IPS-15b (cell line): Measurements from ENCODE around the gene MPLKIP.
"Not testable (repeated sequence)": the region's sequence is repeated elsewhere in the genome, so short reads cannot be mapped to it uniquely, and the experiment has no call there.

Source experiments
- H3K27me3 ChIP-seq: one replicate; pipeline ENCODE4 v1.6.1; 2013; ENCODE audit warnings: low read length; ENCODE audit not compliant: control insufficient read depth, insufficient read depth
- H3K36me3 ChIP-seq: one replicate; pipeline ENCODE4 v1.6.1; 2013; ENCODE audit warnings: low read length; ENCODE audit not compliant: control insufficient read depth, insufficient read depth
- H3K4me1 ChIP-seq: one replicate; pipeline ENCODE4 v1.6.1; 2013; ENCODE audit warnings: mild to moderate bottlenecking, low read length; ENCODE audit not compliant: control insufficient read depth, insufficient read depth
- H3K4me3 ChIP-seq: one replicate; pipeline ENCODE4 v1.5.1; 2013; ENCODE audit warnings: low read depth, low read length
- H3K9ac ChIP-seq: one replicate; pipeline ENCODE4 v1.6.1; 2013; ENCODE audit warnings: low read depth, mild to moderate bottlenecking, low read length
- H3K9me3 ChIP-seq: one replicate; pipeline ENCODE4 v1.6.1; 2013; ENCODE audit warnings: mild to moderate bottlenecking, low read length; ENCODE audit not compliant: control insufficient read depth, insufficient read depth

MPLKIP gene

GRCh38 chr7:40122100-40122939 lies 12.1 kb downstream of the MPLKIP start:
- H3K9ac ChIP-seq, H3K9me3 ChIP-seq, H3K4me1 ChIP-seq, H3K27me3 ChIP-seq, H3K4me3 ChIP-seq, H3K36me3 ChIP-seq: not testable (repeated sequence)

- Histone ChIP-seq H3K36me3 (no peaks in the 10 kb centered on the region), H3K4me3 (no peak overlapping the region), H3K4me1 (no peaks in the 10 kb centered on the region), H3K9ac (no peak overlapping the region), H3K9me3 (no peaks in the 10 kb centered on the region), H3K27me3 (no peaks in the 10 kb centered on the region)
Measured at GRCh38 chr7:40120020-40120419, 14.4 kb downstream of the MPLKIP start.

- H3K36me3 ChIP-seq, H3K4me1 ChIP-seq, H3K9me3 ChIP-seq, H3K9ac ChIP-seq, H3K27me3 ChIP-seq, H3K4me3 ChIP-seq: not testable (repeated sequence)
Measured at GRCh38 chr7:40118201-40118600, 16.2 kb downstream of the MPLKIP start.

GRCh38 chr7:40117199-40117598 lies 17.2 kb downstream of the MPLKIP start:
- not testable (repeated sequence) for H3K27me3 ChIP-seq, H3K9ac ChIP-seq, H3K9me3 ChIP-seq, H3K4me3 ChIP-seq, H3K36me3 ChIP-seq, H3K4me1 ChIP-seq

- H3K9ac ChIP-seq = no peak overlapping the region
- H3K4me1 ChIP-seq = no peaks in the 10 kb centered on the region
- no peaks in the 10 kb centered on the region for H3K9me3 ChIP-seq
- H3K36me3 ChIP-seq = no peaks in the 10 kb centered on the region
- no peaks in the 10 kb centered on the region for H3K27me3 ChIP-seq
- no peak overlapping the region for H3K4me3 ChIP-seq
Measured at GRCh38 chr7:40115936-40116335, 18.5 kb downstream of the MPLKIP start.

GRCh38 chr7:40105879-40106473 lies 28.4 kb downstream of the MPLKIP start:
- no peak overlapping the region for H3K9ac ChIP-seq
- H3K36me3 ChIP-seq = no peaks in the 10 kb centered on the region
- H3K4me1 ChIP-seq = no peaks in the 10 kb centered on the region

GRCh38 chr7:40102897-40103296 lies 31.5 kb downstream of the MPLKIP start:
- no peak overlapping the region for H3K4me3 ChIP-seq
- no peak overlapping the region for H3K9ac ChIP-seq
- H3K27me3 ChIP-seq = no peaks in the 10 kb centered on the region
- H3K4me1 ChIP-seq = no peaks in the 10 kb centered on the region
- H3K9me3 ChIP-seq = no peaks in the 10 kb centered on the region
- H3K36me3 ChIP-seq = no peaks in the 10 kb centered on the region

More at GRCh38 chr7:40105879-40106473, 28.4 kb downstream of the MPLKIP start:
- Histone ChIP-seq H3K4me3 (no peak overlapping the region), H3K27me3 (no peaks in the 10 kb centered on the region), H3K9me3 (no peaks in the 10 kb centered on the region)

GRCh38 chr7:40101201-40101600 lies 33.2 kb downstream of the MPLKIP start:
- no peaks in the 10 kb centered on the region for H3K27me3 ChIP-seq
- H3K36me3 ChIP-seq = no peaks in the 10 kb centered on the region
- peaks cover 3% of the 10 kb centered on the region for H3K4me1 ChIP-seq
- no peaks in the 10 kb centered on the region for H3K9me3 ChIP-seq
- no peak overlapping the region for H3K4me3 ChIP-seq
- H3K9ac ChIP-seq = no peak overlapping the region

- Histone ChIP-seq H3K9me3 (no peaks in the 10 kb centered on the region), H3K9ac (no peak overlapping the region), H3K36me3 (no peaks in the 10 kb centered on the region), H3K27me3 (no peaks in the 10 kb centered on the region), H3K4me3 (no peak overlapping the region), H3K4me1 (peaks cover 14% of the 10 kb centered on the region)
Measured at GRCh38 chr7:40099837-40100236, 34.6 kb downstream of the MPLKIP start.

GRCh38 chr7:40098810-40099209 lies 35.6 kb downstream of the MPLKIP start:
- Histone ChIP-seq H3K4me1 (peaks cover 14% of the 10 kb centered on the region), H3K4me3 (no peak overlapping the region), H3K36me3 (peaks cover 7% of the 10 kb centered on the region)

GRCh38 chr7:40097728-40098127 lies 36.7 kb downstream of the MPLKIP start:
- H3K36me3 ChIP-seq = peaks cover 11% of the 10 kb centered on the region
- H3K4me3 ChIP-seq = no peak overlapping the region

More at GRCh38 chr7:40098810-40099209, 35.6 kb downstream of the MPLKIP start:
- Histone ChIP-seq H3K9ac (no peak overlapping the region), H3K9me3 (no peaks in the 10 kb centered on the region), H3K27me3 (no peaks in the 10 kb centered on the region)

GRCh38 chr7:40095695-40096327 lies 38.6 kb downstream of the MPLKIP start:
- H3K9ac ChIP-seq = no peak overlapping the region
- H3K4me3 ChIP-seq = no peak overlapping the region
- no peaks in the 10 kb centered on the region for H3K9me3 ChIP-seq
- H3K36me3 ChIP-seq = peaks cover 11% of the 10 kb centered on the region
- no peaks in the 10 kb centered on the region for H3K27me3 ChIP-seq
- peaks cover 14% of the 10 kb centered on the region for H3K4me1 ChIP-seq

More at GRCh38 chr7:40097728-40098127, 36.7 kb downstream of the MPLKIP start:
- peaks cover 14% of the 10 kb centered on the region for H3K4me1 ChIP-seq
- no peaks in the 10 kb centered on the region for H3K9me3 ChIP-seq
- H3K27me3 ChIP-seq = no peaks in the 10 kb centered on the region
- H3K9ac ChIP-seq = no peak overlapping the region
